ENCODE measurements around the gene ZIM2.

Gene ZIM2

GRCh38 chr19:56838909-56839651 is 1.4 kb downstream of the ZIM2 start:
- no peak for DNase-seq

GRCh38 chr19:56838024-56838908 is 2.3 kb downstream of the ZIM2 start:
- DNase-seq: no peak

- no peak for DNase-seq
Measured at GRCh38 chr19:56837492-56838023, 3.0 kb downstream of the ZIM2 start.

- no peak for DNase-seq
Measured at GRCh38 chr19:56837004-56837403, 3.5 kb downstream of the ZIM2 start.

GRCh38 chr19:56836059-56836458 is 4.5 kb downstream of the ZIM2 start:
- no peak for DNase-seq

GRCh38 chr19:56835401-56835800 is 5.1 kb downstream of the ZIM2 start:
- DNase-seq: no peak

GRCh38 chr19:56834564-56835375 is 5.8 kb downstream of the ZIM2 start:
- DNase-seq: no peak

- DNase-seq: no peak
Measured at GRCh38 chr19:56832352-56832928, 8.1 kb downstream of the ZIM2 start.

GRCh38 chr19:56831255-56831654 is 9.3 kb downstream of the ZIM2 start:
- no peak for DNase-seq

- DNase-seq: no peak
Measured at GRCh38 chr19:56829596-56829995, 10.9 kb downstream of the ZIM2 start.

- DNase-seq: no peak
Measured at GRCh38 chr19:56827708-56828107, 12.8 kb downstream of the ZIM2 start.

- no peak for DNase-seq
Measured at GRCh38 chr19:56823956-56824355, 16.6 kb downstream of the ZIM2 start.

GRCh38 chr19:56823417-56823816 is 17.1 kb downstream of the ZIM2 start:
- no peak for DNase-seq

- DNase-seq: no peak
Measured at GRCh38 chr19:56822755-56823154, 17.8 kb downstream of the ZIM2 start.

GRCh38 chr19:56821675-56822074 is 18.9 kb downstream of the ZIM2 start:
- no peak for DNase-seq

- no peak for DNase-seq
Measured at GRCh38 chr19:56821209-56821608, 19.3 kb downstream of the ZIM2 start.

- no peak for DNase-seq
Measured at GRCh38 chr19:56819166-56819565, 21.4 kb downstream of the ZIM2 start.

GRCh38 chr19:56814656-56815055 is 25.9 kb downstream of the ZIM2 start:
- DNase-seq: no peak

GRCh38 chr19:56813531-56813930 is 27.0 kb downstream of the ZIM2 start:
- no peak for DNase-seq

- no peak for DNase-seq
Measured at GRCh38 chr19:56811480-56811879, 29.0 kb downstream of the ZIM2 start.

- DNase-seq: no peak
Measured at GRCh38 chr19:56810260-56810659, 30.3 kb downstream of the ZIM2 start.

- no peak for DNase-seq
Measured at GRCh38 chr19:56808717-56809392, 31.7 kb downstream of the ZIM2 start.

Measured in activated naive CD4-positive, alpha-beta T cell (primary cell).